ENCODE measurements around the gene ZNF648.
A peak's percentile ranks its signal among the peaks of the same experiment; 100 is the strongest.
"Not testable (repeated sequence)": the region's sequence is repeated elsewhere in the genome, so short reads cannot be mapped to it uniquely, and the experiment has no call there.

The ZNF648 gene, protein sequence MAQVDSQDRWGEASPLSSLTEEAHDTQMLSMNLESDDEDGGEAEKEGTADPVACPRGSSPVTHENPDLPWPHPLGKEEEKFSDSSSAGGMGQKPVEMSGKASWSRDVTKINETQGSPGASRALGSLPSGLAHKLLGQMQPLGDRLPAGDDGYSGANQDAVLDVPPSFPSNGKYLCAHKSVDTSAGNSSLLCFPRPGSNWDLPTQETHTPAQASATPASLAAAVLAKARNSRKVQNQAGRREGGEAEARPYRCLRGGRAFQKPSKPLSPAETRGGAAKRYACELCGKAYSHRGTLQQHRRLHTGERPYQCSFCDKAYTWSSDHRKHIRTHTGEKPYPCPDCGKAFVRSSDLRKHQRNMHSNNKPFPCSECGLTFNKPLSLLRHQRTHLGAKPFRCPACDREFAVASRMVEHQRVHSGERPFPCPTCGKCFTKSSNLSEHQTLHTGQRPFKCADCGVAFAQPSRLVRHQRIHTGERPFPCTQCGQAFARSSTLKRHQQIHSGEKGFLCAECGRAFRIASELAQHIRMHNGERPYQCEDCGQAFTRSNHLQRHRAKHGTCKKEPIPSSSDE

DNA sequence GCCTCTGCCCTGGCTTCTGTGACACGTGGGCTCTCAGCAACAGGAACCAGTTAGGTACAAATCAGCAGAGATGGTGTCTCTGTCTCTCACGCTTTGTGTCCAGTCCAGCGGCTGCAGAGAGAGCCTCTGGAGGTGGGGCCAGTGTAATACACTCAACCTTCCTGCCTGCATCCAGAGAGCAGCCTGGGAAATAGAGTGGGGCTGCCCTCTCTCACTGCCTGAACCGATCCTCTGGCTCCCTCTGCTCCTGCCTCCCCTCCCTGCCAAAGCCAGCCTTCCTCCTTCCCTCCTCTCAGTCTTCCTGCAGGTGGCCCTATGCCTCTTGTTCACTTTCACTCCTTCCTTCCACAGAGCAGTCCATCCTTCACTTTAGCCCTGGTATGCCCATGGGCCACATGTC is at the start of gene ZNF648:
TSS of gene ZNF648 (minus strand) at position 119 of the 400 bp plus-strand sequence. CDS start 3,702 bp downstream, outside the sequence.
- DNase-seq (ENCODE audit: low read depth in 2 of 2): no peak

DNA sequence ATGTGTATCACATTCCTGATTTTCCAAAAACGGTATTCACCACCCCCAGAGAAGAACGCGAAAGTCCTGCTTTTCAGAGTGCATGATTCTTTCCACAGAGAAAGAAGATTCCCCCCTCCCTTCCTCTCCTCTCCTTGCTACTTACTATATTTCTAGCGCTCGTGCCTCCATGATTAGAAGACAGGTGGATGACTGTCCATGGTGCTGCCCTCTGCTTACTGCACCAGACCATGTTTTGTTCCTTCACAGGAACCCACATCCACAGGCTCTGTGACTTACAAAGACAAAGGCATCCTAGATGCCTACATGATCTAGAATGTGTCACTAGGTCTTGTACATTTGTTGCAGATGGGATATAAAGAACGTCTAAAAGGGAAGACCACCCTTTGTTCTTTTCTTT is 49.1 kb upstream of the ZNF648 start:
- no peak for DNase-seq (ENCODE audit: low read depth in 2 of 2)

DNA sequence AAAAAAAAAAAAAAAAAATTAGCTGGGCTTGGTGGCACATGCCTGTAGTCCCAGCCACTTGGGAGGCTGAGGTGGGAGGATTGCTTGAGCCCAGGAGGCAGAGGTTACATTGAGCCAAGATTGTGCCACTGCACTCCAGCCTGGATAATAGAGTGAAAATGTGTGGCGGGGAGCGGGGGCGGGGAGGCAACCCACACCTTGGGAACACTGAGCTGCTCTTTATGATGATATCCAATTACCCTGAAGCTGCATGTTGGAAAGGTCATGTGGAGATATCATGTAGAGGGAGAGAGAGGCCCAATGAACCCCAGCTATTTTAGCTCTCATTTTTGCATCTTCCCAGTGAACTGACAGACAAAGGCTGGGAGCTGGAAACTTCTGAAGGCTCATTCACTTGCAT is 48.3 kb upstream of the ZNF648 start:
- no peak for DNase-seq (ENCODE audit: low read depth in 2 of 2)

DNA sequence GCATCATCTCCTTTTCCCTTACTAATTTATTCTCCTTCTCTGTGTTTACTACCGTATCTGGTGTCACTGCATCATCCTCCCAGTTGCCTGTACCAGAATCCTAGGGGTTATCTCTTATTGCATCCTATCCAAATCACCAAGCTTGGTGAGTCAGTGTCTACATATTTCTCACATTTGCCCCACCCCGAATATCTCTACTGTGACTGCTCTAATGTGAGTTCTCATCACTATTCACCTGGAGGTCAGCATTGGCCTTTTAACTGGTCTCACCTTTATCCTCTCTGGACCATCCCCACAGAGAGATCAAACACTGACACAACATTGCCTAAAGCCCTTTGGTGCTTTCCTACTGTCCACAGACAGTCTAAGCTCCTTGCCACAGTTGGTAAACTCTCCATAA is 45.7 kb upstream of the ZNF648 start:
- no peak for DNase-seq (ENCODE audit: low read depth in 2 of 2)

DNA sequence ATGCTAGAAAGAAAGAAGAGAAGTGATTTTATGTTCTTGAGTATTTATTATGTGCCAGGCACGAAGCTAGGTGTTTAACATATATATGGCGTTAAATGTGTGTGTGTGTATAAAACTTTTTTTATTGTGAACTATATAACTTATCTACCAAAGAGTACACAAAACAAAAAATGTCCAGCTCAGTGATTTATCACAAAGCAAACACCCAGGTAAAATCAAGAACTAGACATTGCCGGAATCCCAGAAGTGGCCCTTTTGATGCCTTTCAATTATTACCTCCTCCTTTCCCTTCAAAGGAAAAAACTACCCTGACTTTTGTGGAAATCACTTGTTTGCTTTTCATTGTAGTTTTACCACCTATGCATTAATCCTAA is 40.5 kb upstream of the ZNF648 start:
- no peak for DNase-seq (ENCODE audit: low read depth in 2 of 2)

DNA sequence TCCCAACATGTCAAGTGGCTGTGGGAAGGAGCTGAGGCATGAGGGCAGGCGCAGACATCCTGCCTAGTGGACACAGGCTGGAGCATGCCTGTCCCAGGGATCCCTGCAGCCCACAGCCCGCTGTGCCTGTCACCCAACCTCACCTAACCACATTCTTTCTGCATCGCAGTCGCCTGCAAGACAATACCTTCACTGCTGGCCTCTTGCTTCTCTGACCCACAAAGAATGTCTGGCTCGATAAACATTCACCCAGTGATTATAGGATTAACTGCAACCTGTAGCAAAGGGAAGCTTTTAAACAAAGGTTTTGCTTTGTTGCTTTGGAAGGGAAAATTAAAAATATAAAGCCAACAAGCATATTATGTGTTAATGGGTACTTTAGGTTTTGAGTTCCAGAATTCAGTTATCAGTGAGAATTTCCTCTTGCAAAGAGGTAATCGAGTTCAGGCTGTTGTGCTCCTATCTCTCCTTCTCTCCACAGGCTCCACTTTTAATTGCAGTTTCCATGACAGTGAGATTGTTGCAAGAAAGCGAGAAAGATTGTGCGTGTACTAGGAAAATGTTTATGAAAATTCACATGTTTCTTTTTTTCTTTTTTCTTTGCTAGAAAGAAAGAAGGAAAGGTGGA is 40.0 kb upstream of the ZNF648 start:
- no peak for DNase-seq (ENCODE audit: low read depth in 2 of 2)

DNA sequence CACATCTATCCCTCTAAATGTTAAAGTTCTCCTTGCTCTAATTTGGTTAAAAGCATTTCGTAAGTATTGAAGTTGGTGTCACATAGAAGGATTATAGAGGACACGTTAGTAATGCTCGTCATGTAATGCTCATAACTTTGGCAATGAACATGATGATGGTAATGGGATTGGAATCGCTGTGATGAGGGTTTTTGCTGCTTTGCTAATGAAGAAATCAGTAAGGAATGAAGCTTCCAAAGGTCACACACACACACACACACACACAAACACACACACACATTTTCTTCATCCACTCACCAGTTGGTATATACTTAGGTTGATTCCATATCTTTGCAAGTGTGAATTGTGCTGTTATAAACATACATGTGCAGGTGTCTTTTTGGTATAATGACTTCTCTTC is 36.8 kb upstream of the ZNF648 start:
- DNase-seq (ENCODE audit: low read depth in 2 of 2): no peak

DNA sequence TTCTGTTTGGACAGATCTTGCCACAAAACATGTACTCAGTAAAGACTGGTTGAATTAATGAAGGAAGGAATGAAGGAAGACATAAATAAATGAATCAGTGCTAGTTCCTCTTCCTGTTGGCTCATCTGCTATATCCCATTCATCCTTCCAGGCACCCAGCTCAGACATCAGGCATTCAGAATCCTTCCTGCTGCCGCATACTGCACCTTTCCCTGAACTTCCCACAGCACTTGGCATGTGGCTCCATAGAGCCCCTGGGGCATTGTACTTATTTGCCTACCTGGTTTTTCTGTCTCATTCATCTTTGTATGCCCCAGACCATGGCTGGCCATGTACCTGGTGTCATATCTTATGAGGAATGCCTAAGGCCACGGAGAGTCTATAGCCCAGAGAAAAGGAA is 34.4 kb upstream of the ZNF648 start:
- DNase-seq (ENCODE audit: low read depth in 2 of 2): no peak

DNA sequence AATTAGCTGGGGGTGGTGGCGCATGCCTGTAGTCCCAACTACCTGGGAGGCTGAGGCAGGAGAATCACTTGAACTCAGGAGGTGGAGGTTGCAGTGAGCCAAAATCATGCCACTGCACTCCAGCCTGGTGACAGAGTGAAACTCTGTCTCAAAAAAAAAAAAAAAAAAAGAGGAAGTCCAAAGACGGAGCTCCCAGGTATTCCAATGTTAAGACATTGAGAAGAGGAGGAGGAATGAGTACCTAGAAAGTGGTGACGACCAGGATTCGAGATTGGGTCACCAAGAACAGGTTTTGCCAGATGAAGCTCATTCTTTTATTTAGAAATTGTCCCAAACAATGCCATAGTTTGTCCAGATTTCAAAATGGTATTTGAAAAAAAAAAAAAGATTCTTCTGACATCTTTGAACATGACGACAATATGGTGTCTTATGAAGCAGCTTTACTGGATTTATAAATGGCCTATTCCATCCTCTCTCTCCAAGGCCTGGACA is 33.0 kb upstream of the ZNF648 start:
- DNase-seq (ENCODE audit: low read depth in 2 of 2): not testable (repeated sequence)

DNA sequence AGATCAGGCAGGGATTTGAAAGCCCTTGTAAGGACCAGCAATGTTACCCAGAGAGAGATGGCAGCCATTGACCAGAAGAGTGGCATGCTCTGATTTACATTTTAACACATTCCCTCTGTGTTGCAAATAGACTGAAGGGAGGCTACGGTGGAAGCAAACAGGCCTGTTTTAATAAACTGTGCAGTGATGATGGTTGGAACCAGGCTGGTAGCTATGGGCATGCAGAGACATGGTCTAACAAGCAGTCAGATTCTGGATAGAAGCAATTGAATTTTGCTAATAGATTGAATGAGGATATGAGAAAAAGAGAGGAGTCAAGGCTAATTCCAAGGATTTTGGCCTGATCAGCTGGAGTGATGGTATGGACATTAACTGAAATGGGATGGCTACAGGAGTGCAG is 32.3 kb upstream of the ZNF648 start:
- DNase-seq (ENCODE audit: low read depth in 2 of 2): no peak

DNA sequence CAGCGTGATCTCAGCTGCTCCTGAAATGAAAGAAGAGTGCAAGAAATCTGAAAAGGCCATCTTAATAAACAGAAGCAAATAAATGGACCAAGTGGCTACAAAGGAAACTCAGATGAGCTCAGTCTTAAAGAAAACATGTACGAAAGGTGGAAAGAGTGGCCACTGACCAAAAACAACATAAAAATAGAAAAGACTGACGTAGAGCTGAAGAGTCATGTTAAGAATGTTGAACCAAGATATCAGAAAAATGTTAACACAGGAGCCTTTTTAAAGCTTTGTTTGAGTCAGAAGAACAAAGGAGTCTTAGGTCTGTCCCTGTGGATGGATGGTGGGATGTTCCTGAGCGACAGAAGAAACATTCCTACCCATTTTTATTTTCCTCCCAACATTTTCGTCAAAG is 30.8 kb upstream of the ZNF648 start:
- DNase-seq (ENCODE audit: low read depth in 2 of 2): no peak

DNA sequence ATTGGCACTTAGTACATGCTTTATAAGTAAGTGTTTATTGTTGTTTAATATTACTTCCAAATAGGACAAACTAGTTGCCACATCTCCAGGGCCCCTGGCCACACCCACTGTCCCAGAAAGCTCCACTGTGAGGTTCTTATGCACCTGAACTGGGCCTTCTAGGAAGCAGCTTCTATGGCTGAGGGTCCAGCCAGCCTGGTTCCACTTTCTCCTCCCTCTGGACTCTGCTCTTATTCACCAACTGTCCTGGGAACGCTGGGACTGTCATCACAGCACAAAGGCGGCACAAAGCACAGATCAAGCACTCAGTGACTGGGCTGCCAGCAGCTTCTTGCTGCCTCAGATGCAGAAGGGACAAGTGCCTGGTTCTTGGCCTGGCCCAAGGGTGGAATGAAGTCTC is 29.6 kb upstream of the ZNF648 start:
- DNase-seq (ENCODE audit: low read depth in 2 of 2): no peak

DNA sequence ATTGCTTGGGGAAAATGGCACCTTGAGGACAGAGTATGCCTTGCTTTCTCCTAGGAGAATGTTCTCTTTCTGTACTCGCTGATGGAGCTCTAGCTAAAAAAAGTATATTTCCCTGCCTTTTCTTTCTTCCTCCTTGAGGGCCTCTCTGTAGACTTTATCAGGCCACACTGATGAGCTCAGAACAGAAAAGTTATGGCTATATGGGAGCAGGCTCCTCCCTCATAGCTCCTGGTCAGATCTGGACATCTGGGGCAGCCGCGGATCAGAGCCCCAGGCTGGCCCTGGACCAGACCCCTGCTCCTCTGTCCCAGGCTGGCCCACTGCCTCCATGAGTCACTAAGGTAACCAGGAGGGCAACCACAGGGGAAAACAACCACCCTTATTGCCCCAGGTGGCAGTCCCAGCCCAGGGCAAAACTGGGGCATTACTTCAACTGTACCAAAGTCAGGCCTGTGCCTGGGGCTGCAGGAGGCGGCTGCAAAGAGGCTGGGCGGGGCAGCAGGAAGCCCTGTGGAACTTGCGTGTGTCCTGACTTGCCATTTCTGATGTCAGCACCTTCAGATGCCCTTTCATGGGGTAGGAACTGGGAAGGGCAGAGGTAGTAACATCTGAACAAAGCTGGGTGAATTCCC is 26.3 kb upstream of the ZNF648 start:
- DNase-seq (ENCODE audit: low read depth in 2 of 2): no peak

DNA sequence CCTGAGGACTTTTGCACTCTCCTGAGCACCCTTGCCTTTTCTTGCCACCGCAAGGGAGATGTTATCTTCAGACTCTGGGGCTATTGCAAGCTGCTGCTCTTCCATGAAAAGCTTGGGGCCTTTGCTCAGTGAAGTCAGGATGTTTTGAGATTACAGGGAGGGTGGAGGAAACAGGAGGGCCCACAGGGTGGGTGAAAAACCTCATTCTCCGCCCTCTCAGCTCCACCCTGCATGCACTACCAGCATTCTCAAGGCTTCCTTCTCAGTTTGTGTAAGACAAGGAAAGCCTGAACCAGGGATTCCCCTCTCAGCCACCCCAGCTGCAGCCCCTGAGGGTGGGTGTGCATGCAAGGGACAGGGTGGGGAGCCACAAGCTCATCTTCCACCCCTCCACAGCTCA is 25.8 kb upstream of the ZNF648 start:
- no peak for DNase-seq (ENCODE audit: low read depth in 2 of 2)

DNA sequence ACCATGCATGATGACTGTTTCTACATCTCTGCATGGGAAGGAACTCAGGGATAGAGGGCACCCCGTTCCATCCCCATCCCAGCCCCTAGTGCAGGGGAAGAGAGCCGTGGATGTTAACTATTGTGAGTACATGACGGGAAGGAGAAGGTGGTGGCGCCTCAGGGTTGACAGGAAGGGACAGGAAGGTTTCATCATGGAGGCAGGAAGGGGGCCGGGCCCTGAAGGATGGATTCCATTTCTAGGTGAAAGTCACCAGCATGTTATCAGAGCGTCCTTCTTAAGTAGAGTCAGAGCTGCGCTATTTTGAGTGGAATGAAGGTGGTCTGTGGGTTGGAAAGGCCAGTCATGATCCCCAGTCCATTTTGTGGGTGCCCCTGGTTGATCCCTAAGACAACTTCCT is 25.1 kb upstream of the ZNF648 start:
- DNase-seq (ENCODE audit: low read depth in 2 of 2): no peak

DNA sequence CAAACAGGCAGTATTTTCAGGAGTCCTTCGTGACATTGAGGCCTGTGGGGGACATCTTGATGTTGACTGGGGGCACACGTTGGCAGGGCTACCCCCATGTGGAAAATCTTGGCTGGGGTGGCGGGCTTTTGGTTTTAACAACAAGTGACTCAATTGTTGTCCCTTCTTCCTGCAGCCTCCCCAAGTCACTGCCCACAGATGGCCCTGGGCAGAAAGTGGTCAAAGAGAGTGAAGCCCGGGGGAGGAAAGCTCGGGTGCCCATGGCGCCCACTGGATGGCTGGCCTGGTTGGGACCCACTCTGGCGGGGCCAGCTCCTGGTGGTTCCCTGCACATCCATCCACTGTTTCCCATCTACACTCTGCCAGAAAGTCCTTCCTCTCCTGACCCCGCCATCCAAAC is 24.6 kb upstream of the ZNF648 start:
- no peak for DNase-seq (ENCODE audit: low read depth in 2 of 2)

DNA sequence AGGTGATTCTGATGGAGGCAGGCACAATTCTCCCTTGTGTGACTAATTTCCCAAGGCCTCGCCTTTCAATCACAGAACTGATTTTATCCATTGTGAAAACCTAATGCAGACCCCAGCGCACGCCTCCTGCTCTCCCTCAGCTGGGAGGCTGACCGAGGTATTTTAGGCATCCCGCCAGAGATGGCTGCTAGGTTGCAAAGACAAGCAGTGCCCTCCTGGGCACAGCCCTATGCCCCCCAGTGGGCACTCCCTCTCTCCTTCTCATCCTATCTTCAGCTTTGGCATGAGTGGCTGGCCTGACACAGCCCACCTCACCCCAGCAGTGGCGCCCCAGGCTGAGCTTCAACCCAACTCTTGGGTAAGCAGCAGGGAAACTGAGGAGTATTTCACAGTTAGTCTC is 24.2 kb upstream of the ZNF648 start:
- DNase-seq (ENCODE audit: low read depth in 2 of 2): no peak

DNA sequence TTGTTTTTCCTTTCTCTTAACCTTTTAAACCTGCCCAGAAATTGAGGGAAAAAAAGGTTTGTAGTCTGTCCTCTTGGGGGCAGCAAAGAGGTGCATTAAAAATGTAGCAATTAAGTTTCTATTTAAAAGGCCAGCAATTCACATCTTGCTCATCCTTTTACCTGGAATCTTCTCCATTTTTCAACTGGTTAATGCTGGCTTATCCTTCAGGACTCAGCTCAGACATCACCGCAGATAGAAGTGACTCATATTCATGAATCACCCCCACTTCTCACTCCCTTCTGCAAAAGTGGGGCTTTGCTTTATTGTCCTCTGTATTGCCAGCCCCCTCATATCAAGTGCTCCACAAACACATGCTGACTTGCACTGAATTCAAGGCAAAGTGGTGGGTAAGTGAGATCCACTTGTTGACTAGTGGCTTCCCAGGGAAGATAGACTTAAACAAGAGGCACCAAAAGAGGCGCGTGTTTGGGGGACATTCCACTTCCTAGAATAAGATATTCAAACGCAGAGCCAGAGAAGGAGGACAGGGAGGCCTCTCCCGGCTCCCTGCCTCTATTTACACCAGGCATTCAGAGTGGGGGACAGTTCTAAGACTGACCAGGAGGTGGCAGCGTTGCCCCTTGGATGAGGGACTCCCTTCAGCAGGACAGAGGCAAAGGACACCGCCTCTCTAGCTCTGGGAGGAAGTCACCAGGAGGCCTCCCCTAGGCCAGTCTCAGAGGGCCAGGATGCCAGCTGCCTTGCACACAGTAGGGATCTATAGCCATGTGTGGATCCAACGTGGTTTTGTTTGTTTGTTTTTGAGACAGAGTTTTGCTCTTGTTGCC is 23.2 kb upstream of the ZNF648 start:
- peak; percentile 54 to 79 for DNase-seq (ENCODE audit: low read depth in 2 of 2)

DNA sequence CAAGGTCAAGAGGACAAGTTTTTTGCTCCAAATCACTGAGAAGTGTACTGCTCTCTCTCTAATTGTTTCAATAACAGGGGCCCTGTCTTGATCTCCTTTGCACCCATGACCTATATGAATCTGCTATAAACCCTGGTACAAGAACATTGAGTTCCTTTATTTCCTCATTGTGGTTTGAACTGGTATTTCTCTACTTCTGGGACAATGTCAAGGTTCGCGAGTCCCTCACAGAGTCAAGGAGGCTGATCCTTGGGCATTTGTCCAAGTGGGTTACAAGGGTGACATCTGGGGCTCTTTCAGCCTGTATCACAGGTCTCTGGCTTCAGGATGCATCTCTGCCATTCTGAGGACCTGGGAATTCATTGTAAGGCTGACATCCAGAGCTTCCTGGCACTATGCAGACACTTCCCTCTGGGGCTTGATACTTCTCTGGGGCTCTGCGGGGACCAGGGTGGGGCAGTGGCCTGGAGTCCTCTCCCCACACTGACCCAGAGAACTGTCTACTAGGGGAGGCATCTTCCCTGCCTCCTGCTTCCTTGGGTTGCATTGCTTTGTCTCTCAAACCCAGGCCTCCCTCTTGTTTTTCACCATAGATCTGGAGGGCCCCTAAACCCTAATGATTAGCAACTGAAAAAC is 22.5 kb upstream of the ZNF648 start:
- DNase-seq (ENCODE audit: low read depth in 2 of 2): no peak

DNA sequence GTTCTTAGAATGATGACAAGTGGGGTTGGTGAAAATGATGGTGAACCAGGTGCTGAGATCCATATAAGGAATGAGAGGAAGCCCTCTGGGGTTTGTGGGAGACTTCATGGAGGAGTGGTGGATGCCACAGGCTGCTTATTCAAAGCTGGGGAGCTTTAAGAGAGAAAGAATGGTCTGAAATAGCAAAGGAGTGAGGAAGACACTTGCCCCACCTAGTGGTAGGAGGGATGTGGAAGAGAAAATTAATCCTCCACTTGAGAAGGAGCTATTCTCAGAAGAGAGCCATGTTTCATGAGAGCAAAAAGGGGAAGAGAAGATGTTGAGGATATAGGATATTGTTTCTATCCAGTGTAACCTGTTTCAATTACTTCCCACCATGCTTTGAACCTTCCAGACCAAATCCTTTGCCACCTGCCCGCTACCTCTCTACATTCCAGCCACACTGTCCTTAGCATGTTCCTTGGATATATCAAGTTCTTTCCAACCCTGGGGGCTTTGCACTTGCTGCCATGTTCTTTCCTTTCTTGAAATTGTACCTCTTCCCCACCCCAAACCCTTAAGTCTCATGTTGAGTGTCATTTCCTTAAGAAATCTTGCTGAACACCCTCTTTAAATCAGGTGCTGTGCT is 19.6 kb upstream of the ZNF648 start:
- DNase-seq (ENCODE audit: low read depth in 2 of 2): no peak

DNA sequence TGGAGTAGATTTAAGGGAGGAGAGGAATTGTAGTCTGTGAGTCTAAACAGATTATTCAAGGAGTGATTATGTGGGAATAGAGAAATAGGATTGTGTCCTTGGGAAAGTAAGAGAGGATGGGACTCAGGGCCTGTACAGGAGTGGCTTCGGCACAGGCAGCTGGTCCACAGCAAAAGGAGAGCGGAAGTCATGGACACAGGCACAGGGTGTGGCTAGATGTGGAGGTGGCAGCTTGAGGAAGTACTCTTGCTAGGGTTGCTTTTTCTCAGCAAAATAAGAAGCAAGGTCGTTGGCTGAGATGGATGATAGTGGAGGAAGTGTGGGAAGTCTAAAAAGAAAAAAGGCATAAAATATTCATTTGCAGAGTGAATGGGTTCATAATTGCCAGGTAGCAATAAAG is 18.5 kb upstream of the ZNF648 start:
- DNase-seq (ENCODE audit: low read depth in 2 of 2): no peak

Data from activated CD4-positive, alpha-beta T cell treated with anti-CD3 and anti-CD28 coated beads for 24 hours (primary cell).